Right atrium auricular region (tissue), 2 donors: ENCODE data around the gene KCP. TPM values are rescaled to one million over a fixed set of nuclear protein-coding genes. Genes with fewer than 3 reads are reported as not detected.

Source experiments
- DNase-seq: peaks from one replicate; pipeline ENCODE4 v3.0.0-alpha.2; 2019; ENCODE audit warnings: low spot score
- H3K27ac ChIP-seq, 2 donors: fragments of 200-600 bp; sonication (generic); 1 replicate in 1 of 2; 2 replicates in 1 of 2; pipeline ENCODE4 v1.5.1; 2016 to 2019
- H3K27me3 ChIP-seq, 2 donors: fragments of 200-600 bp; sonication (generic); one replicate each; pipeline versions ENCODE4 v1.5.1 to v1.6.0; 2017 to 2019
- H3K36me3 ChIP-seq: fragments of 200-600 bp; sonication (generic); one replicate; pipeline ENCODE4 v1.5.1; 2016
- H3K4me1 ChIP-seq, 2 donors: fragments of 200-600 bp; sonication (generic); one replicate each; pipeline versions ENCODE4 v1.5.1 to v1.6.0; 2017 to 2019
- H3K4me3 ChIP-seq, 2 donors: fragments of 200-600 bp; sonication (generic); 1 replicate in 1 of 2; 2 replicates in 1 of 2; pipeline ENCODE4 v1.5.1; 2017 to 2019; ENCODE audit warnings: mild to moderate bottlenecking in 1 of 2, moderate library complexity in 1 of 2
- H3K9me3 ChIP-seq, 2 donors: fragments of 200-600 bp; sonication (generic); one replicate each; pipeline ENCODE4 v1.5.1; 2019
- total RNA-seq, 2 donors: library from RNA; depleted of rRNA; stranded (reverse); fragments of >200 nt; gene quantifications; one replicate each; pipeline ENCODE4 v1.1.0, GENCODE V29; 2016
- TF ChIP-seq, protein P1 (sequence below), 2 donors: fragments of 200-600 bp; sonication (generic); IDR thresholded peaks; one replicate each; pipeline ENCODE4 v1.5.1; 2019; ENCODE audit warnings: antibody characterized with exemption in 2 of 2

KCP gene
- total RNA-seq, 2 donors from 2014 or later = not detected

DNA sequence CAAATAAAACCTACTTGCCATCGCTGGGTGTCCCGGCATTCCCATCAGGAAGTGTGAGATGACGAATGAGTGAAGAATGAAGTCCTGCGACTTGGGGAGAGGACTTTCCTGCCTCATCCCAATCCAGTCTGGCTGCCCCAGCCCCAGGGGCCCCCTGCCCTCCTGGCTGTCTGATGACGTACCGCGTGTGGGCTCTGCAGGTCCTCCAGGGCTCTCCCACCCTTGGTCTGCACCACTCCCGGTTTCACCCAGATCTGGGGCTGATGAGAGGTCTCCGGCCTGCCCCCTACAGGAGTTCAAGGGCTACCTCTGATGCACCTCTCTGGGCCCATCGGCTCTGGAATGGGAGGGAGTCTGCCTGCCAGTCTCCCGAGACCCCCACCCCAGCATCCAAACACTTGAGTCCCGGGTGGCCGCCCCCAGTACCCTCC, 38.1 kb downstream of the KCP start:
- Histone ChIP-seq H3K9me3 (no peaks in the 10 kb centered on the region), H3K27me3 (no peaks in the 10 kb centered on the region), H3K4me3 (no peak overlapping the region), H3K36me3 (no peaks in the 10 kb centered on the region), H3K4me1 (peaks cover 0 to 20% of the 10 kb centered on the region in 2 donors), H3K27ac (no peak overlapping the region)
- TF ChIP-seq, protein P1, sequence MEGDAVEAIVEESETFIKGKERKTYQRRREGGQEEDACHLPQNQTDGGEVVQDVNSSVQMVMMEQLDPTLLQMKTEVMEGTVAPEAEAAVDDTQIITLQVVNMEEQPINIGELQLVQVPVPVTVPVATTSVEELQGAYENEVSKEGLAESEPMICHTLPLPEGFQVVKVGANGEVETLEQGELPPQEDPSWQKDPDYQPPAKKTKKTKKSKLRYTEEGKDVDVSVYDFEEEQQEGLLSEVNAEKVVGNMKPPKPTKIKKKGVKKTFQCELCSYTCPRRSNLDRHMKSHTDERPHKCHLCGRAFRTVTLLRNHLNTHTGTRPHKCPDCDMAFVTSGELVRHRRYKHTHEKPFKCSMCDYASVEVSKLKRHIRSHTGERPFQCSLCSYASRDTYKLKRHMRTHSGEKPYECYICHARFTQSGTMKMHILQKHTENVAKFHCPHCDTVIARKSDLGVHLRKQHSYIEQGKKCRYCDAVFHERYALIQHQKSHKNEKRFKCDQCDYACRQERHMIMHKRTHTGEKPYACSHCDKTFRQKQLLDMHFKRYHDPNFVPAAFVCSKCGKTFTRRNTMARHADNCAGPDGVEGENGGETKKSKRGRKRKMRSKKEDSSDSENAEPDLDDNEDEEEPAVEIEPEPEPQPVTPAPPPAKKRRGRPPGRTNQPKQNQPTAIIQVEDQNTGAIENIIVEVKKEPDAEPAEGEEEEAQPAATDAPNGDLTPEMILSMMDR (IDR thresholded peaks at IDR 0.05) = no peak
- no peak for DNase-seq

DNA sequence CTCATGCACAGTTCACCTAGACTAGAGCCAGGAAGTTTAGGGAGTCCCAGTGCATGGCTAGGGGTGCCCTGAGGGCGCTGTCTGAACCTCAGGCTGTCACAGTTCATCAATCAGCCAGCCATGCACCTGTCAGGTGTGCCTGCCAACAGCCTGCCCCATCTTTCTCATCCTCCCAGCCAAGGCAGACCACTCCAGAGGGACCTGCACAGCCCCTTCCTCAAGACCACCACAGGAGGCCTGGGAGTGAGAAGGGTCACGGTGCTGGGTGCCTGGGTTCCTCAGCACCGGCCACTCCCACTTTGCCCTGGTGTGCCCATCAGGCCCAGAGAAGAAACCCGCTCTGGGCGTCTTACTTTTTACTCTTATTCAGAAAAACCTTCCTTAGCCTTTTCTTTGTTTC, 39.5 kb downstream of the KCP start:
- TF ChIP-seq, protein P1 (IDR thresholded peaks at IDR 0.05) = no peak
- H3K36me3 ChIP-seq = no peaks in the 10 kb centered on the region
- H3K4me1 ChIP-seq = peaks cover 0 to 20% of the 10 kb centered on the region in 2 donors
- no peaks in the 10 kb centered on the region for H3K27me3 ChIP-seq
- no peak overlapping the region for H3K4me3 ChIP-seq
- DNase-seq = no peak
- no peaks in the 10 kb centered on the region for H3K9me3 ChIP-seq
- no peak overlapping the region for H3K27ac ChIP-seq

DNA sequence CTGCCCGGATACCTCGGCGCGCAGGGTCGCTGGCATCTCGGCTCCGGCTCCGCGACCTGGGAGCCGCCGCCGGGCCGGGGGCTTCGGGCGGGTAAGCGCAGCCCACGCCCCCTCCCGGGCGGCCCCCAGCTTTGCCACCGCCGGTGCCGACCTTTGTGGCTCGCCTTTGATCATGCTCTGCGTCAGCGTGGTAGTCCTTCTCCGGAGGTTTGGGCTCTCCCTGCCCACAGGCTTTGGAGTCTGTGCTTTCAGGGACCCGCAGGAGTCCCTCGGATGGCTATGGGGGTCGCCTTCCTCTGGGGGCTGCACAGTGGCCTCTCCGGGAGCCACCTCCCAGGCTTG, 40.6 kb downstream of the KCP start:
- DNase-seq = no peak

DNA sequence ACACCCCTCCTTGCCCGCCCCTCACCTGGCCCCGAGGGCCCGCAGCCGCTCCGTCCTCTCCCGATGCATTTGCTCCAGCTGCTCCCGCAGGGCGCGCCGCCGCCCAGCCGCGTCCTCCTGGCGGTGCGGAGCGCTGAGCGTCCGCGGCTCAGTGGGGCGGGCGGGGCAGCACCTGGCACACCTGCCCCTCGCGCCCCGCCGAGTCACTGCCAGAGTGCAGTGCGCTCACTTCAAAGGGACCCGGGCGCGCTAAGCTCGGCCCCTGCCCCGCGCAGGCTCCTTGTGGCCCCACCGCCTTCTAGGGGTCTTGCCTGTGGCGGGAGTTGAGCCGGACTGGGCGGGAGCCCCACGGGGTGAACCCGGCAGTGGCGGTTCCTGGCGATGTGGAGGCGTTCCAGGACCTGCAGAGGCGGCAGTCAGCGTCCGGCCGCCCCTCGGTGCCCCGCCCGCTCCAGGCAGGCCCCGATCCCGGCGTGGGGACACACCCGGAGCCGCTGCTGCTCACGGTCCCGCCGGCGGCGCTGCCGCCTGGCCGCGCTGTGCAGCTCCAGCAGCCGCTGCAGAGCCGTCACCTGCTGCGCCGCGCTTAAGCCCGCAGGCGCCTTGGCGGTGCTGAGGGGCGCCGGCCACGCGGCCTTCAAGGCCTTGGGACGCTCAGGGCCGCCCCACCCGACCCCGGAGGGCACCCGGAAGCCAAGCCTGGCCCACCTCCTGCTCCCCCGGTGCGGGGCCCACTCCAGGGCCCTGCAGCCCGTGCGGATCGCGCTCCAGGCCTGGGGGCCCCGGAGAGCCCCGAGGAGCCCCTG, 41.2 kb downstream of the KCP start:
- Histone ChIP-seq H3K4me3 (peak overlapping the region; percentile 49 to 61), H3K4me1 (peaks cover 0 to 21% of the 10 kb centered on the region in 2 donors), H3K27ac (no peak overlapping the region), H3K9me3 (no peaks in the 10 kb centered on the region), H3K27me3 (no peaks in the 10 kb centered on the region), H3K36me3 (peaks cover 9% of the 10 kb centered on the region)
- TF ChIP-seq, protein P1 (IDR thresholded peaks at IDR 0.05) = peak in 1 of 2 donors; percentile 25
- DNase-seq = no peak

More for the DNA sequence above, 40.6 kb downstream of the KCP start:
- peak overlapping the region; percentile 49 to 61 for H3K4me3 ChIP-seq
- H3K36me3 ChIP-seq = peaks cover 6% of the 10 kb centered on the region
- TF ChIP-seq, protein P1 (IDR thresholded peaks at IDR 0.05) = no peak
- H3K9me3 ChIP-seq = no peaks in the 10 kb centered on the region
- no peaks in the 10 kb centered on the region for H3K27me3 ChIP-seq
- no peak overlapping the region for H3K27ac ChIP-seq
- peaks cover 0 to 20% of the 10 kb centered on the region in 2 donors for H3K4me1 ChIP-seq

DNA sequence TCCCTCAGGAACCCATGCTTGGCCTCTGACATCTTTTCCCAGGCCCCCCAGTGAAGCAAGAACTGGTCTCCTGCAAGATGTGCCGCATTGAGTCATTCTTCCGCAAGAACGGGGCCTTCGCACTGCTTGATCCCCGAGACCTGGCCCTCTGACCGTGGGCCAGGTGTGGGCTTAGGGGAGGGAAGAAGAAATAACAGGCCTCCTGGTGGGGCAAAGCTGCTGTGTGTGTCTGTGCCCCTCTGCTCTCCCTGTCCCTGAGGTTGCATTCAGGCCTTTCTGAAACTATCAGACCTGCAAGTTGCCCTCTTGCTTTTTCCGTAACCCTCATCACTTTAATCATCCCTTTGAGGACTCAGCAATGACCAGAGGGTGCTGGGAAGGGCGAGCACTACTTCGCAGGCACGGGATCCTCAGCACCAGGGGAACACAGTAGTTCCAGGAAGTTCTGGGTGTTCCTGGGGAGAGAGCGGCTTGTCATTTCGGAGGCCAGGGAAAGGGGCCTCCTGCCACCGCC, 41.8 kb downstream of the KCP start:
- TF ChIP-seq, protein P1 (IDR thresholded peaks at IDR 0.05) = no peak
- Histone ChIP-seq H3K36me3 (peaks cover 9% of the 10 kb centered on the region), H3K4me3 (peak overlapping the region; percentile 49 to 61), H3K4me1 (peaks cover 0 to 27% of the 10 kb centered on the region in 2 donors), H3K27ac (no peak overlapping the region), H3K9me3 (no peaks in the 10 kb centered on the region), H3K27me3 (no peaks in the 10 kb centered on the region)
- no peak for DNase-seq
